ENCODE measurements around the gene SLC24A1.

Gene SLC24A1

GRCh38 chr15:65580287-65580686, 41.5 kb upstream of the SLC24A1 start:
- no peak overlapping the region for H3K4me3 ChIP-seq (replicated peaks; ENCODE audit: low read depth, low read length)
- TF ChIP-seq CTCF (IDR thresholded peaks at IDR 0.05; ENCODE audit: low read depth, low read length, missing control alignments): no peak
- DNase-seq (ENCODE audit: extremely low read depth, low read depth): no peak

GRCh38 chr15:65583701-65584100, 38.0 kb upstream of the SLC24A1 start:
- no peak overlapping the region for H3K4me3 ChIP-seq (replicated peaks; ENCODE audit: low read depth, low read length)
- TF ChIP-seq CTCF (IDR thresholded peaks at IDR 0.05; ENCODE audit: low read depth, low read length, missing control alignments): no peak
- DNase-seq (ENCODE audit: extremely low read depth, low read depth): peak; percentile 56

- no peak overlapping the region for H3K4me3 ChIP-seq (replicated peaks; ENCODE audit: low read depth, low read length)
- TF ChIP-seq CTCF (IDR thresholded peaks at IDR 0.05; ENCODE audit: low read depth, low read length, missing control alignments): no peak
- DNase-seq (ENCODE audit: extremely low read depth, low read depth): no peak
These were observed 37.5 kb upstream of the SLC24A1 start for GRCh38 chr15:65584241-65584640.

GRCh38 chr15:65587094-65587493, 34.6 kb upstream of the SLC24A1 start:
- no peak for DNase-seq (ENCODE audit: extremely low read depth, low read depth)
- TF ChIP-seq CTCF (IDR thresholded peaks at IDR 0.05; ENCODE audit: low read depth, low read length, missing control alignments): no peak
- no peak overlapping the region for H3K4me3 ChIP-seq (replicated peaks; ENCODE audit: low read depth, low read length)

GRCh38 chr15:65595960-65596359, 25.8 kb upstream of the SLC24A1 start:
- TF ChIP-seq CTCF (IDR thresholded peaks at IDR 0.05; ENCODE audit: low read depth, low read length, missing control alignments): peak; percentile 28
- no peak overlapping the region for H3K4me3 ChIP-seq (replicated peaks; ENCODE audit: low read depth, low read length)
- DNase-seq (ENCODE audit: extremely low read depth, low read depth): no peak

- no peak for TF ChIP-seq CTCF (IDR thresholded peaks at IDR 0.05; ENCODE audit: low read depth, low read length, missing control alignments)
- H3K4me3 ChIP-seq (replicated peaks; ENCODE audit: low read depth, low read length): no peak overlapping the region
- DNase-seq (ENCODE audit: extremely low read depth, low read depth): no peak
These were observed 23.3 kb upstream of the SLC24A1 start for GRCh38 chr15:65598468-65598867.

- no peak for DNase-seq (ENCODE audit: extremely low read depth, low read depth)
- no peak for TF ChIP-seq CTCF (IDR thresholded peaks at IDR 0.05; ENCODE audit: low read depth, low read length, missing control alignments)
- no peak overlapping the region for H3K4me3 ChIP-seq (replicated peaks; ENCODE audit: low read depth, low read length)
These were observed 22.1 kb upstream of the SLC24A1 start for GRCh38 chr15:65599677-65600076.
